K562 (cell line): ENCODE results near the gene CREBL2. TPM values are rescaled to one million over a fixed set of nuclear protein-coding genes. Genes with fewer than 3 reads are reported as not detected.
A peak's percentile ranks its signal among the peaks of the same experiment; 100 is the strongest.

Source experiments
- CBX8 ChIP-seq: fragments of 200-600 bp; sonication (generic); IDR thresholded peaks from 2 replicates; pipeline ENCODE4 v1.6.1; 2012; ENCODE audit warnings: borderline replicate concordance, mixed run types, low read depth, mild to moderate bottlenecking, moderate library complexity, mixed read lengths, low read length, control low read depth, inconsistent platforms; ENCODE audit not compliant: poor library complexity, severe bottlenecking; ENCODE audit errors: extremely low read depth
- CHD7 ChIP-seq: fragments of 200-600 bp; sonication (generic); IDR thresholded peaks from one replicate; pipeline ENCODE4 v1.6.1; 2012; ENCODE audit warnings: mild to moderate bottlenecking, low read depth, low read length, inconsistent platforms
- E2F8 ChIP-seq: fragments of 450-650 bp; IDR thresholded peaks from 2 replicates; pipeline ENCODE4 v1.7.1; 2018; ENCODE audit warnings: mild to moderate bottlenecking, low read depth; ENCODE audit not compliant: partially characterized antibody
- MBD2 ChIP-seq: sonication (generic); IDR thresholded peaks from 2 replicates; pipeline ENCODE4 v1.6.1; 2016; ENCODE audit warnings: low read depth, borderline replicate concordance
- POLR2B ChIP-seq: fragments of 450-650 bp; IDR thresholded peaks from 2 replicates; pipeline ENCODE4 v1.6.1; 2018; ENCODE audit warnings: low read depth; ENCODE audit not compliant: partially characterized antibody
- ZNF311 ChIP-seq: fragments of 250-450 bp; sonication (Bioruptor Pico); IDR thresholded peaks from 2 replicates; pipeline ENCODE4 v1.4.0; 2020; ENCODE audit warnings: mild to moderate bottlenecking, moderate library complexity
- ZNF384 ChIP-seq: IDR thresholded peaks from 2 replicates; pipeline ENCODE4 v1.6.1; 2012; ENCODE audit warnings: low read depth, low read length, improper control_type of control experiment
- polyA plus RNA-seq, 8 experiments: library from polyadenylated mRNA; depleted of rRNA in 4 of 8; stranded (reverse) in 5 of 8; unstranded in 3 of 8; fragments of >200 nt; fragmentation: Nextera tagmentation in 2 of 8; fragmentation: Illumina TruSeq in 1 of 8; extraction: Ambion mirVana in 2 of 8; extraction: Trizol in 1 of 8; gene quantifications; 2 replicates each; pipeline versions ENCODE4 v1.2.1 to v1.2.3, GENCODE V29; 2011 to 2014; ENCODE audit warnings: inconsistent platforms in 1 of 8, missing spikeins in 1 of 8
- total RNA-seq, 7 experiments: library from RNA; depleted of rRNA in 6 of 7; stranded (reverse); fragments of >200 nt in 6 of 7; fragmentation: Illumina TruSeq in 2 of 7; extraction: Trizol in 2 of 7; gene quantifications; 2 replicates each; pipeline versions ENCODE4 v1.2.1 to v1.2.3, GENCODE V29; 2011 to 2021; ENCODE audit warnings: low replicate concordance in 1 of 7
- TF ChIP-seq, protein P1 (sequence below): sonication (generic); formaldehyde crosslinking; IDR thresholded peaks from 2 replicates; pipeline ENCODE4 v1.8.0; 2023; ENCODE audit warnings: mild to moderate bottlenecking, missing genetic modification reagents
- TF ChIP-seq, protein P2 (sequence below), 2 experiments: IDR thresholded peaks; 2 replicates each; pipeline ENCODE4 v1.6.1; 2011; ENCODE audit warnings: borderline replicate concordance in 1 of 2, control low read depth in 1 of 2, low read depth in 1 of 2, low read length in 1 of 2, mild to moderate bottlenecking in 1 of 2, mixed read lengths in 1 of 2, moderate library complexity in 1 of 2; ENCODE audit not compliant: insufficient read depth in 1 of 2, insufficient read length in 1 of 2, poor library complexity in 1 of 2, severe bottlenecking in 1 of 2; ENCODE audit errors: extremely low read depth in 1 of 2

Gene CREBL2
- total and polyA plus RNA-seq, 9 of the 15 experiments (the other 6 are each of a cell fraction or from before 2014, with no cell fraction given), result 1.7 to 7.3 (median 5.2) TPM

DNA sequence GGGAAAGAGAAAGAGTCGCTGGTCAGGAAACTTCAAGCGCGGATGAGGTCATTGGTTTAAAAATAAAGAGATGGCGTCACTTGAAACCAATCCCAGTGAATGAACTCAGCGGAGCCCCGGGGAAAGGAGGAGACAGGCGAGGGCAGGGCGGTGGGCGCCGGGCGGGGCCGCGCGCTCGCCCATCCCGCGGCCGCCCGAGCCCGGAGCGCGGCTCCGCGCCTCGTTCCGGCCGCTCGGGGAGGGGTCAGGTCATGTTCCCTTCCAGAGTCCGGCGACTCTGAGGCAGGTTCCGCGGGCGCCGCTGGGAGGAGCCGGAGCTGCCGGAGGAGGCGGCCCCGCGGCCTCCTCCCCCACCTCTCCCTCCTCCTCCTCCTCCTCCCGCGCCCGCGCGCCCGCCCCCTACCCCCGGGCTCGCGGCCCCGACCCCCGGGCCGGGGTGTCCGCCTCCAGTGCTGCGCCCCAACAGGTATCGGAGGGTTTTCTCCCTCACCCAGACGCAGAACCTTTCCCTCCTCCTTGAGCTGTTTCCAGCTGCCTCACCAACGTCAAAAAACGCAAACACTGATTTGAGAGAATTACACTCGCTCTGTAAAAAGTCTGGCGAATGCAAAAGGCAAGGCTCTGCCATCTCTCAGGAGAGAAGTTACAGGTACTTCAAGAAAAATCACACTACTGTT is 49.0 kb upstream of the CREBL2 start, which contains the start of gene DUSP16 (continued):
- no peak for TF ChIP-seq MBD2
- no peak for TF ChIP-seq POLR2B
- TF ChIP-seq E2F8, result no peak
- no peak for TF ChIP-seq ZNF311 (CRISPR knock-in tag)
- TF ChIP-seq ZNF384, result no peak
- no peak for TF ChIP-seq CBX8
- TF ChIP-seq, protein P1, sequence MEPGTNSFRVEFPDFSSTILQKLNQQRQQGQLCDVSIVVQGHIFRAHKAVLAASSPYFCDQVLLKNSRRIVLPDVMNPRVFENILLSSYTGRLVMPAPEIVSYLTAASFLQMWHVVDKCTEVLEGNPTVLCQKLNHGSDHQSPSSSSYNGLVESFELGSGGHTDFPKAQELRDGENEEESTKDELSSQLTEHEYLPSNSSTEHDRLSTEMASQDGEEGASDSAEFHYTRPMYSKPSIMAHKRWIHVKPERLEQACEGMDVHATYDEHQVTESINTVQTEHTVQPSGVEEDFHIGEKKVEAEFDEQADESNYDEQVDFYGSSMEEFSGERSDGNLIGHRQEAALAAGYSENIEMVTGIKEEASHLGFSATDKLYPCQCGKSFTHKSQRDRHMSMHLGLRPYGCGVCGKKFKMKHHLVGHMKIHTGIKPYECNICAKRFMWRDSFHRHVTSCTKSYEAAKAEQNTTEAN (CRISPR knock-in tag), result no peak
- TF ChIP-seq CHD7, result no peak
- TF ChIP-seq, protein P2, sequence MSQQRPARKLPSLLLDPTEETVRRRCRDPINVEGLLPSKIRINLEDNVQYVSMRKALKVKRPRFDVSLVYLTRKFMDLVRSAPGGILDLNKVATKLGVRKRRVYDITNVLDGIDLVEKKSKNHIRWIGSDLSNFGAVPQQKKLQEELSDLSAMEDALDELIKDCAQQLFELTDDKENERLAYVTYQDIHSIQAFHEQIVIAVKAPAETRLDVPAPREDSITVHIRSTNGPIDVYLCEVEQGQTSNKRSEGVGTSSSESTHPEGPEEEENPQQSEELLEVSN (IDR thresholded peaks at IDR 0.05; ENCODE audit: borderline replicate concordance in 1 of 2, extremely low read depth in 1 of 2, insufficient read depth in 1 of 2, insufficient read length in 1 of 2, low read depth in 1 of 2, low read length in 1 of 2, poor library complexity in 1 of 2, severe bottlenecking in 1 of 2), result peak in 1 of 2 experiments; percentile 52
